ENCODE results near the gene HACE1.

Gene HACE1

GRCh38 chr6:104887350-104887749 lies 27.6 kb upstream of the HACE1 start:
- no peak overlapping the region for H3K4me3 ChIP-seq (ENCODE audit: low read depth, low read length)
- TF ChIP-seq, protein P1, sequence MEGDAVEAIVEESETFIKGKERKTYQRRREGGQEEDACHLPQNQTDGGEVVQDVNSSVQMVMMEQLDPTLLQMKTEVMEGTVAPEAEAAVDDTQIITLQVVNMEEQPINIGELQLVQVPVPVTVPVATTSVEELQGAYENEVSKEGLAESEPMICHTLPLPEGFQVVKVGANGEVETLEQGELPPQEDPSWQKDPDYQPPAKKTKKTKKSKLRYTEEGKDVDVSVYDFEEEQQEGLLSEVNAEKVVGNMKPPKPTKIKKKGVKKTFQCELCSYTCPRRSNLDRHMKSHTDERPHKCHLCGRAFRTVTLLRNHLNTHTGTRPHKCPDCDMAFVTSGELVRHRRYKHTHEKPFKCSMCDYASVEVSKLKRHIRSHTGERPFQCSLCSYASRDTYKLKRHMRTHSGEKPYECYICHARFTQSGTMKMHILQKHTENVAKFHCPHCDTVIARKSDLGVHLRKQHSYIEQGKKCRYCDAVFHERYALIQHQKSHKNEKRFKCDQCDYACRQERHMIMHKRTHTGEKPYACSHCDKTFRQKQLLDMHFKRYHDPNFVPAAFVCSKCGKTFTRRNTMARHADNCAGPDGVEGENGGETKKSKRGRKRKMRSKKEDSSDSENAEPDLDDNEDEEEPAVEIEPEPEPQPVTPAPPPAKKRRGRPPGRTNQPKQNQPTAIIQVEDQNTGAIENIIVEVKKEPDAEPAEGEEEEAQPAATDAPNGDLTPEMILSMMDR (IDR thresholded peaks at IDR 0.05; ENCODE audit: low read depth, low read length) = no peak

- TF ChIP-seq, protein P1 (IDR thresholded peaks at IDR 0.05; ENCODE audit: low read depth, low read length) = no peak
- no peak overlapping the region for H3K4me3 ChIP-seq (ENCODE audit: low read depth, low read length)
Observed at GRCh38 chr6:104885518-104886043, 25.9 kb upstream of the HACE1 start.

DNA sequence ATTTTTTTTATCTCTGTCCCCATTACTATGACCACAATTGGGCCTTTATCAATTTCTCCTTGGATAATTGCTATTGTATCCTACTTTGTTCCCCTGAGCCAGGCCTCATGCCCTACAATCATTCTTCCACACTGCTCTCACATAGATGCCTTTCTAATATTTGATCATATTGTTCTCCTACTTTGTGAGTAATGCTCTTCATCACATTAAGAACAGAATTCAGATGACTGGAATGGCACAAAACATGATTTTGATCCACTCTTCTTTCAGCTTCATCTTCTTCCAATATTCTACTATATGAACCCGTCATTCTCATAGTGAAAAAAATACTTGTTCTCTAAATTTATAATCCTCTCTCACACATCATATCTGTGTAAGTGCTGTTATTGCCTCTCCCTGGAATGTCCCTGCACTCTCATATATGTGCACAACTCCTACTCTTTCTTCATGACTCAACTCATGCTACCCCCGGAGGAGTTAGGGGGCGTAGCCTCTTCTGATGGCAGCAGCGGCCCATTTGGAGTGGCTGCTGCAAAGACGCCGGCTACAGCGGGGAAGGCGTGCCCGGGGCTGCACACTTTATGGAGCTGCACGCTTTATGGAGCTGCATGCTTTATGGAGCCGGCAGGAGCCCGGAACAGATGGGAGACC lies 25.3 kb upstream of the HACE1 start:
- TF ChIP-seq, protein P1 (IDR thresholded peaks at IDR 0.05; ENCODE audit: low read depth, low read length) = no peak

GRCh38 chr6:104881964-104882668 lies 22.4 kb upstream of the HACE1 start:
- TF ChIP-seq, protein P1 (IDR thresholded peaks at IDR 0.05; ENCODE audit: low read depth, low read length) = no peak
- H3K4me3 ChIP-seq (ENCODE audit: low read depth, low read length) = no peak overlapping the region

More for the DNA sequence above, 25.3 kb upstream of the HACE1 start:
- no peak overlapping the region for H3K4me3 ChIP-seq (ENCODE audit: low read depth, low read length)

DNA sequence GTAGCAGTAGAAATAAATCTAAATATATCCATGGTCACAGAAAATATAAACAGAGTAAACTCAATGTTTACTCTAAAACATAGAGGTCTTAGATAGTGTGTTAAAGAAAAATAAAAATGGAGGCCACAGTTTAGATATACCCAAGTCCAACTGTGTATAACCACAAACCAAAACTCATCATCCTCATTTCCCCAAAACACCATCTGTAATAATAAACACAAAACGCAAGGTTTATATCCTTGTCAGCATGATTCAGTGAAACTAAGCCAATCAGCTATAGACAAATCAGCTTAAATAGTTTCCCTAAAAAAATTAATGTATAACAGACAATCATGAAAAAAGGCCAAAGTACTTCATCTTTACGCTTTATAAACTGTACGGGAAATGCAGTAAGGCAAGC lies 2.7 kb upstream of the HACE1 start:
- H3K4me3 ChIP-seq (ENCODE audit: low read depth, low read length) = no peak overlapping the region
- TF ChIP-seq, protein P1 (IDR thresholded peaks at IDR 0.05; ENCODE audit: low read depth, low read length) = no peak

DNA sequence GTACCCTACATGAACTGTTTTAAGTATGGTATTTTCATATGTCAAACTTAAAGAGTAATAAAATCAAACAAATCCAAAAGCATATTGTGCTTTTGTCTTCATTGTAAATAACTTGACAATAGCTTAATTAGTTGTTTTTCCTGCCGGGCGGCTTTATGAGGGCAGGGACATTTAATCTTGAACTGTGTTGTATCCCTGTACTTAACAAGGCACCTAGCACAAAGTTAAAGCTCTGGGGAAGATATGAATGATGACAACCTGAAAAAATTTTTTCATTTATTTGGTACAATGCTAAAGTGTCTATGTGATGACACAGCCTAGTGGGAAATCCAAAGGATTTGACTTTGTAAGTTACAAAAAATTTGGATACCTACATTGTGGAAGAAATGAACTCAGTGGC lies 502 bp upstream of the HACE1 start:
- peak overlapping the region; percentile 96; the same call in 1 of the 2 replicates for H3K4me3 ChIP-seq (ENCODE audit: low read depth, low read length)
- TF ChIP-seq, protein P1 (IDR thresholded peaks at IDR 0.05; ENCODE audit: low read depth, low read length) = no peak

GRCh38 chr6:104858642-104859041 lies 1.1 kb downstream of the HACE1 start:
- TF ChIP-seq, protein P1 (IDR thresholded peaks at IDR 0.05; ENCODE audit: low read depth, low read length) = no peak
- peak overlapping the region; percentile 96 for H3K4me3 ChIP-seq (ENCODE audit: low read depth, low read length)

All from WI38 (cell line).